Nephron (organoid): ENCODE measurements around the gene CSF1R.

Experiments
- H3K27ac Mint-ChIP-seq, 3 experiments: 2 replicates each; pipeline ENCODE4 v1.8.0; 2020; ENCODE audit warnings: mixed read lengths in 3 of 3, mild to moderate bottlenecking in 2 of 3, moderate library complexity in 1 of 3
- H3K27me3 Mint-ChIP-seq: 2 replicates; pipeline ENCODE4 v1.8.0; 2021; ENCODE audit warnings: low read depth, mild to moderate bottlenecking, moderate library complexity, mixed read lengths
- H3K36me3 Mint-ChIP-seq: 2 replicates; pipeline ENCODE4 v1.8.0; 2020; ENCODE audit warnings: low read depth, mixed read lengths
- H3K4me1 Mint-ChIP-seq: 2 replicates; pipeline ENCODE4 v1.8.0; 2020; ENCODE audit warnings: mixed read lengths
- H3K4me3 Mint-ChIP-seq, 3 experiments: 2 replicates each; pipeline ENCODE4 v1.8.0; 2020; ENCODE audit warnings: mild to moderate bottlenecking in 3 of 3, mixed read lengths in 3 of 3, moderate library complexity in 2 of 3
- H3K9me3 Mint-ChIP-seq: 2 replicates; pipeline ENCODE4 v1.8.0; 2020; ENCODE audit warnings: mixed read lengths
- CTCF ChIP-seq, 3 experiments: fragments of 200-600 bp; sonication (generic); IDR thresholded peaks; one replicate each; pipeline ENCODE4 v1.5.0; 2021; ENCODE audit warnings: antibody characterized with exemption in 3 of 3; ENCODE audit not compliant: unreplicated experiment in 3 of 3

Gene CSF1R

GRCh38 chr5:150085950-150086715 lies at the start of gene CSF1R:
CSF1R (minus strand) TSS chr5:150086554; CDS start chr5:150086427, 127 bp downstream.
- no peaks in the 10 kb centered on the region for H3K36me3 Mint-ChIP-seq
- no peak within 1 kb of the TSS for H3K4me3 Mint-ChIP-seq
- no peak within 1 kb of the TSS for H3K27ac Mint-ChIP-seq
- H3K4me1 Mint-ChIP-seq, result peaks cover 21% of the 10 kb centered on the region
- H3K9me3 Mint-ChIP-seq, result no peaks in the 10 kb centered on the region
- no peak for TF ChIP-seq CTCF (IDR thresholded peaks at IDR 0.05; ENCODE audit: unreplicated experiment in 3 of 3)
- peaks cover 6% of the 10 kb centered on the region for H3K27me3 Mint-ChIP-seq

GRCh38 chr5:150135557-150136304 lies 49.4 kb upstream of the CSF1R start:
- no peaks in the 10 kb centered on the region for H3K9me3 Mint-ChIP-seq
- H3K36me3 Mint-ChIP-seq, result peaks cover 36% of the 10 kb centered on the region
- no peak for TF ChIP-seq CTCF (IDR thresholded peaks at IDR 0.05; ENCODE audit: unreplicated experiment in 3 of 3)
- no peak overlapping the region for H3K4me3 Mint-ChIP-seq
- peaks cover 3% of the 10 kb centered on the region for H3K27me3 Mint-ChIP-seq
- peak overlapping the region; percentile 71 to 97 (median 97) for H3K27ac Mint-ChIP-seq
- peaks cover 70% of the 10 kb centered on the region for H3K4me1 Mint-ChIP-seq

GRCh38 chr5:150134198-150134588 lies 47.8 kb upstream of the CSF1R start:
- H3K4me1 Mint-ChIP-seq, result peaks cover 64% of the 10 kb centered on the region
- peaks cover 36% of the 10 kb centered on the region for H3K36me3 Mint-ChIP-seq
- peak overlapping the region; percentile 71 to 97 (median 97) for H3K27ac Mint-ChIP-seq
- no peak for TF ChIP-seq CTCF (IDR thresholded peaks at IDR 0.05; ENCODE audit: unreplicated experiment in 3 of 3)
- H3K9me3 Mint-ChIP-seq, result no peaks in the 10 kb centered on the region
- H3K4me3 Mint-ChIP-seq, result no peak overlapping the region
- H3K27me3 Mint-ChIP-seq, result peaks cover 7% of the 10 kb centered on the region

- TF ChIP-seq CTCF (IDR thresholded peaks at IDR 0.05; ENCODE audit: unreplicated experiment in 3 of 3), result no peak
These were observed 47.3 kb upstream of the CSF1R start for GRCh38 chr5:150133581-150134197.

GRCh38 chr5:150132740-150133139 lies 46.4 kb upstream of the CSF1R start:
- Mint-ChIP-seq H3K9me3 (no peaks in the 10 kb centered on the region), H3K4me1 (peaks cover 49% of the 10 kb centered on the region), H3K27me3 (peaks cover 7% of the 10 kb centered on the region), H3K36me3 (peaks cover 43% of the 10 kb centered on the region), H3K27ac (peak overlapping the region; percentile 49 to 97 (median 71)), H3K4me3 (no peak overlapping the region)
- no peak for TF ChIP-seq CTCF (IDR thresholded peaks at IDR 0.05; ENCODE audit: unreplicated experiment in 3 of 3)

More at GRCh38 chr5:150133581-150134197, 47.3 kb upstream of the CSF1R start:
- Mint-ChIP-seq H3K4me1 (peaks cover 59% of the 10 kb centered on the region), H3K27me3 (peaks cover 7% of the 10 kb centered on the region), H3K27ac (peak overlapping the region; percentile 71 to 97 (median 97)), H3K4me3 (no peak overlapping the region), H3K36me3 (peaks cover 39% of the 10 kb centered on the region), H3K9me3 (no peaks in the 10 kb centered on the region)
